GM23338 (cell line): Measurements from ENCODE around the gene KIAA0513. TPM values are rescaled to one million over a fixed set of nuclear protein-coding genes. Genes with fewer than 3 reads are reported as not detected.

Experiments
- ATAC-seq: fragments of 200-7000 bp; cut with Tn5 transposase; 3 replicates; pipeline ENCODE4 v1.9.1; 2020
- DNase-seq: peaks from one replicate; pipeline ENCODE4 v3.0.0-alpha.2; 2015; ENCODE audit warnings: low spot score
- H2AFZ ChIP-seq: fragments of 200-600 bp; sonication (generic); 2 replicates; pipeline ENCODE4 v1.8.0; 2016; ENCODE audit warnings: antibody characterized with exemption, mild to moderate bottlenecking, moderate library complexity
- H3F3A ChIP-seq: fragments of 200-600 bp; sonication (generic); replicated peaks from 2 replicates; pipeline ENCODE4 v1.8.0; 2017; ENCODE audit warnings: antibody characterized with exemption, mixed run types, low read depth
- H3K27ac ChIP-seq: fragments of 200-600 bp; sonication (generic); 2 replicates; pipeline ENCODE4 v1.6.1; 2016; ENCODE audit warnings: low read depth
- H3K27me3 ChIP-seq: fragments of 200-600 bp; sonication (generic); 2 replicates; pipeline ENCODE4 v1.8.0; 2016; ENCODE audit warnings: mild to moderate bottlenecking, mixed run types, moderate library complexity; ENCODE audit not compliant: insufficient read depth
- H3K36me3 ChIP-seq: fragments of 200-600 bp; sonication (generic); 2 replicates; pipeline ENCODE4 v1.8.0; 2016; ENCODE audit warnings: mild to moderate bottlenecking; ENCODE audit not compliant: insufficient read depth
- H3K4me1 ChIP-seq: fragments of 200-600 bp; sonication (generic); 2 replicates; pipeline ENCODE4 v1.8.0; 2016; ENCODE audit warnings: mild to moderate bottlenecking, moderate library complexity; ENCODE audit not compliant: insufficient read depth
- H3K4me2 ChIP-seq: fragments of 200-600 bp; sonication (generic); 2 replicates; pipeline ENCODE4 v1.7.1; 2017; ENCODE audit warnings: mixed run types
- H3K4me3 ChIP-seq: fragments of 200-600 bp; sonication (generic); 2 replicates; pipeline ENCODE4 v1.6.1; 2016; ENCODE audit warnings: mixed run types
- H3K79me2 ChIP-seq: fragments of 200-600 bp; sonication (generic); replicated peaks from 2 replicates; pipeline ENCODE4 v1.8.0; 2017; ENCODE audit warnings: mild to moderate bottlenecking; ENCODE audit not compliant: insufficient read depth
- H3K9me2 ChIP-seq: fragments of 200-600 bp; sonication (generic); 2 replicates; pipeline ENCODE4 v1.8.0; 2017; ENCODE audit not compliant: insufficient read depth
- H4K20me1 ChIP-seq: fragments of 200-600 bp; sonication (generic); replicated peaks from 2 replicates; pipeline ENCODE4 v1.8.0; 2017; ENCODE audit warnings: mild to moderate bottlenecking; ENCODE audit not compliant: insufficient read depth
- H3K27ac Mint-ChIP-seq: 2 replicates; pipeline ENCODE4 v1.8.0; 2020; ENCODE audit warnings: inconsistent platforms, mild to moderate bottlenecking, moderate library complexity, mixed read lengths
- H3K27me3 Mint-ChIP-seq: 3 replicates; pipeline ENCODE4 v1.8.0; 2022; ENCODE audit warnings: low read depth, mild to moderate bottlenecking, moderate library complexity, mixed read lengths, inconsistent platforms; ENCODE audit not compliant: insufficient read depth, poor library complexity
- H3K36me3 Mint-ChIP-seq: 3 replicates; pipeline ENCODE4 v1.8.0; 2021; ENCODE audit warnings: low read depth, mild to moderate bottlenecking, inconsistent platforms, moderate library complexity, mixed read lengths
- H3K4me1 Mint-ChIP-seq: 3 replicates; pipeline ENCODE4 v1.8.0; 2020; ENCODE audit warnings: mild to moderate bottlenecking, inconsistent platforms, mixed read lengths
- H3K4me3 Mint-ChIP-seq: 3 replicates; pipeline ENCODE4 v1.8.0; 2021; ENCODE audit warnings: moderate library complexity, mild to moderate bottlenecking, inconsistent platforms, mixed read lengths
- H3K9me3 Mint-ChIP-seq: 3 replicates; pipeline ENCODE4 v1.8.0; 2020; ENCODE audit warnings: moderate library complexity, mild to moderate bottlenecking, inconsistent platforms, mixed read lengths
- CREB1 ChIP-seq: fragments of 250-450 bp; sonication (Bioruptor Pico); IDR thresholded peaks from 2 replicates; pipeline ENCODE4 v1.5.0; 2020; ENCODE audit warnings: low read depth, mild to moderate bottlenecking, moderate library complexity
- CTCF ChIP-seq, 2 experiments: fragments of 200-600 bp in 1 of 2; sonication (generic) in 1 of 2; conservative IDR thresholded peaks; 2 replicates each; pipeline versions ENCODE4 v1.5.1 to v1.6.1; 2016 to 2017; ENCODE audit warnings: antibody characterized with exemption in 2 of 2, low read depth in 2 of 2, mild to moderate bottlenecking in 2 of 2, moderate library complexity in 1 of 2
- EZH2 ChIP-seq: fragments of 200-600 bp; sonication (generic); IDR thresholded peaks from one replicate; pipeline ENCODE4 v1.8.0; 2017; ENCODE audit warnings: antibody characterized with exemption, mild to moderate bottlenecking, low read depth; ENCODE audit not compliant: unreplicated experiment
- EZH2phosphoT487 ChIP-seq: fragments of 200-600 bp; sonication (generic); IDR thresholded peaks from one replicate; pipeline ENCODE4 v1.8.1; 2018; ENCODE audit warnings: antibody characterized with exemption; ENCODE audit not compliant: unreplicated experiment
- JUNB ChIP-seq: IDR thresholded peaks from one replicate; pipeline ENCODE4 v1.6.1; 2016; ENCODE audit warnings: antibody characterized with exemption; ENCODE audit not compliant: unreplicated experiment
- NANOG ChIP-seq: IDR thresholded peaks from 2 replicates; pipeline ENCODE4 v1.6.1; 2016; ENCODE audit warnings: antibody characterized with exemption, borderline replicate concordance
- POLR2AphosphoS5 ChIP-seq: IDR thresholded peaks from 2 replicates; pipeline ENCODE4 v1.6.1; 2016; ENCODE audit warnings: antibody characterized with exemption, low read depth
- STAT1 ChIP-seq: IDR thresholded peaks from one replicate; pipeline ENCODE4 v1.6.1; 2016; ENCODE audit warnings: antibody characterized with exemption; ENCODE audit not compliant: unreplicated experiment
- ZNF114 ChIP-seq: fragments of 250-450 bp; sonication (Bioruptor Pico); IDR thresholded peaks from 2 replicates; pipeline ENCODE4 v1.5.0; 2020; ENCODE audit warnings: mild to moderate bottlenecking, moderate library complexity
- ZNF331 ChIP-seq: fragments of 250-450 bp; sonication (Bioruptor Pico); IDR thresholded peaks from 2 replicates; pipeline ENCODE4 v1.5.0; 2020; ENCODE audit warnings: low read depth, mild to moderate bottlenecking, moderate library complexity
- ZNF462 ChIP-seq: fragments of 250-450 bp; sonication (Bioruptor Pico); IDR thresholded peaks from 2 replicates; pipeline ENCODE4 v1.5.0; 2020; ENCODE audit warnings: mild to moderate bottlenecking, moderate library complexity
- polyA plus RNA-seq: library from polyadenylated mRNA; unstranded; fragments of >200 nt; fragmentation: Nextera tagmentation; extraction: Ambion mirVana; gene quantifications from 2 replicates; pipeline ENCODE4 v1.2.1, GENCODE V29; 2016
- total RNA-seq: library from RNA; depleted of rRNA; stranded (reverse); fragments of >200 nt; shearing (Covaris generic); gene quantifications from 2 replicates; pipeline ENCODE4 v1.2.3, GENCODE V29; 2014
- TF ChIP-seq, protein P1 (sequence below): IDR thresholded peaks from 2 replicates; pipeline ENCODE4 v1.6.1; 2016; ENCODE audit warnings: antibody characterized with exemption
- TF ChIP-seq, protein P2 (sequence below): IDR thresholded peaks from one replicate; pipeline ENCODE4 v1.6.1; 2018; ENCODE audit warnings: antibody characterized with exemption; ENCODE audit not compliant: unreplicated experiment

The KIAA0513 gene
- total and polyA plus RNA-seq, 2 experiments from 2014 or later = 2.1 to 8.7 TPM

DNA sequence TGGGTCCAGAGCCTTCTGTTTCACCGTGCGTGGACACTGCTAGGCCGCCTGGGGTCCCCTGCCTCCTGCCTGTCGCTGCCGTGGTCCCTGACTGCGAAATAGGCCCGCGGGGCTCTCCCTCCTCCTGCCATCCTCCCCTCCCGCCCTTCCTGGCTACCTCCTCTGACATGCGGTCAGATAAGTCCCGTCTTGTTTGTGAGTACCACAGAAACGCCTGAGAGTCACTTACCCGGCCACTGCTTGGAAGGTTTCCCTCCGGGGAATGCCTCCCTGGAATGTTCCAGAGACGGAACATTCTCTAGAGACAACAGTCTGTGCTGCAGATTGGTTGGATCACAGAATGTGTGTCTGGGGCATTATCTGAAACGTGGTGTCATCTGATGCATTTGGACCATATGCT, 61.9 kb downstream of the KIAA0513 start:
- no peaks in the 10 kb centered on the region for H3K9me2 ChIP-seq
- 0 out of 2 replicates have a peak, but pooled peaks cover 3% of the 10 kb centered on the region for H3K4me1 ChIP-seq
- TF ChIP-seq ZNF114 (CRISPR knock-in tag) = no peak
- TF ChIP-seq ZNF331 (CRISPR knock-in tag) = no peak
- TF ChIP-seq POLR2AphosphoS5 = no peak
- no peak for TF ChIP-seq CTCF (conservative IDR thresholded peaks at IDR 0.05; ENCODE audit: low read depth in 2 of 2)
- TF ChIP-seq NANOG = no peak
- no peak for TF ChIP-seq EZH2phosphoT487
- no peak for TF ChIP-seq CREB1 (CRISPR knock-in tag)
- no peak for TF ChIP-seq EZH2
- TF ChIP-seq, protein P1, sequence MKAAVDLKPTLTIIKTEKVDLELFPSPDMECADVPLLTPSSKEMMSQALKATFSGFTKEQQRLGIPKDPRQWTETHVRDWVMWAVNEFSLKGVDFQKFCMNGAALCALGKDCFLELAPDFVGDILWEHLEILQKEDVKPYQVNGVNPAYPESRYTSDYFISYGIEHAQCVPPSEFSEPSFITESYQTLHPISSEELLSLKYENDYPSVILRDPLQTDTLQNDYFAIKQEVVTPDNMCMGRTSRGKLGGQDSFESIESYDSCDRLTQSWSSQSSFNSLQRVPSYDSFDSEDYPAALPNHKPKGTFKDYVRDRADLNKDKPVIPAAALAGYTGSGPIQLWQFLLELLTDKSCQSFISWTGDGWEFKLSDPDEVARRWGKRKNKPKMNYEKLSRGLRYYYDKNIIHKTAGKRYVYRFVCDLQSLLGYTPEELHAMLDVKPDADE = no peak
- no peak for TF ChIP-seq STAT1
- TF ChIP-seq, protein P2, sequence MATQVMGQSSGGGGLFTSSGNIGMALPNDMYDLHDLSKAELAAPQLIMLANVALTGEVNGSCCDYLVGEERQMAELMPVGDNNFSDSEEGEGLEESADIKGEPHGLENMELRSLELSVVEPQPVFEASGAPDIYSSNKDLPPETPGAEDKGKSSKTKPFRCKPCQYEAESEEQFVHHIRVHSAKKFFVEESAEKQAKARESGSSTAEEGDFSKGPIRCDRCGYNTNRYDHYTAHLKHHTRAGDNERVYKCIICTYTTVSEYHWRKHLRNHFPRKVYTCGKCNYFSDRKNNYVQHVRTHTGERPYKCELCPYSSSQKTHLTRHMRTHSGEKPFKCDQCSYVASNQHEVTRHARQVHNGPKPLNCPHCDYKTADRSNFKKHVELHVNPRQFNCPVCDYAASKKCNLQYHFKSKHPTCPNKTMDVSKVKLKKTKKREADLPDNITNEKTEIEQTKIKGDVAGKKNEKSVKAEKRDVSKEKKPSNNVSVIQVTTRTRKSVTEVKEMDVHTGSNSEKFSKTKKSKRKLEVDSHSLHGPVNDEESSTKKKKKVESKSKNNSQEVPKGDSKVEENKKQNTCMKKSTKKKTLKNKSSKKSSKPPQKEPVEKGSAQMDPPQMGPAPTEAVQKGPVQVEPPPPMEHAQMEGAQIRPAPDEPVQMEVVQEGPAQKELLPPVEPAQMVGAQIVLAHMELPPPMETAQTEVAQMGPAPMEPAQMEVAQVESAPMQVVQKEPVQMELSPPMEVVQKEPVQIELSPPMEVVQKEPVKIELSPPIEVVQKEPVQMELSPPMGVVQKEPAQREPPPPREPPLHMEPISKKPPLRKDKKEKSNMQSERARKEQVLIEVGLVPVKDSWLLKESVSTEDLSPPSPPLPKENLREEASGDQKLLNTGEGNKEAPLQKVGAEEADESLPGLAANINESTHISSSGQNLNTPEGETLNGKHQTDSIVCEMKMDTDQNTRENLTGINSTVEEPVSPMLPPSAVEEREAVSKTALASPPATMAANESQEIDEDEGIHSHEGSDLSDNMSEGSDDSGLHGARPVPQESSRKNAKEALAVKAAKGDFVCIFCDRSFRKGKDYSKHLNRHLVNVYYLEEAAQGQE = no peak
- TF ChIP-seq JUNB = no peak
- no peak for TF ChIP-seq ZNF462 (CRISPR knock-in tag)
- DNase-seq (no peak), ATAC-seq (no peak)
- no peak overlapping the region for H3K4me3 ChIP-seq
- no peak overlapping the region for H3K4me3 Mint-ChIP-seq
- no peak overlapping the region for H3K4me2 ChIP-seq
- H3K27ac ChIP-seq = 0 out of 2 replicates have a peak overlapping the region, but pooled peaks have one; percentile 19
- no peaks in the 10 kb centered on the region for H3K79me2 ChIP-seq
- peaks cover 22% of the 10 kb centered on the region for H3K27me3 Mint-ChIP-seq
- H3F3A ChIP-seq = 0 out of 2 replicates have a peak, but pooled peaks cover 2% of the 10 kb centered on the region
- H4K20me1 ChIP-seq = no peaks in the 10 kb centered on the region; the same call in 1 of the 2 replicates
- H2AFZ ChIP-seq = no peak overlapping the region
- no peak overlapping the region for H3K27ac Mint-ChIP-seq
- peaks cover 18% of the 10 kb centered on the region for H3K4me1 Mint-ChIP-seq
- no peaks in the 10 kb centered on the region for H3K9me3 Mint-ChIP-seq
- peaks cover 10% of the 10 kb centered on the region for H3K27me3 ChIP-seq
- no peaks in the 10 kb centered on the region for H3K36me3 ChIP-seq
- H3K36me3 Mint-ChIP-seq = no peaks in the 10 kb centered on the region
